ENCODE results near the gene MSGN1. TPM values are rescaled to one million over a fixed set of nuclear protein-coding genes. Genes with fewer than 3 reads are reported as not detected.

Gene MSGN1
- total RNA-seq, 4 donors from 2014 or later = not detected

DNA sequence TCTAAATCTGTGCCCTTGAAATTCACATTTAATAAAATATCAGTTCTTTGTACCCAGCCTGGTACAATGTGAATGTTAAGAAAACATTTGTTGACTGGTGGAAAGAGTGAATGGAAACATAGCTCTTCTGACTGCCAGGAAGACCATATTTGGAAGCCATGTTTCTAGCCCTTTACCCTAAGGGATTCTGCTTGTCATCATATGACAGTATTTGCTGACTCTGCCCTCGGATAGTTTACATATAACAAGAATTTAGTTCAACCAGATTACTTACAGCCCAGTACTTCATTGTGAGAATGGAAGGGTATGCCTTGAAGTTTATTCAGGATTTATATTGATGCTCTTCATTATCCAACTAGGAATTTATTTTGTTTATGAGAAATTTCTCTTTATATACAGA lies 48.4 kb downstream of the MSGN1 start:
- no peak for ATAC-seq
- WGBS, 2 donors (ENCODE audit: low coverage in 1 of 2) = 4 to 33% methylated on average over 1 of the region's 1 CpG
- H3K27me3 ChIP-seq = no peaks in the 10 kb centered on the region
- no peak for TF ChIP-seq POLR2AphosphoS5 (IDR thresholded peaks at IDR 0.05)
- no peak for TF ChIP-seq EP300 (IDR thresholded peaks at IDR 0.05)
- TF ChIP-seq CTCF (IDR thresholded peaks at IDR 0.05) = no peak
- TF ChIP-seq POLR2A (IDR thresholded peaks at IDR 0.05) = no peak
- H3K36me3 ChIP-seq = no peaks in the 10 kb centered on the region
- no peak overlapping the region for H3K27ac ChIP-seq
- no peaks in the 10 kb centered on the region for H3K4me1 ChIP-seq
- no peak overlapping the region for H3K4me3 ChIP-seq
- no peaks in the 10 kb centered on the region for H3K9me3 ChIP-seq

- no peak for TF ChIP-seq POLR2AphosphoS5 (IDR thresholded peaks at IDR 0.05)
- no peak for TF ChIP-seq EP300 (IDR thresholded peaks at IDR 0.05)
- TF ChIP-seq POLR2A (IDR thresholded peaks at IDR 0.05) = no peak
- TF ChIP-seq CTCF (IDR thresholded peaks at IDR 0.05) = no peak
- ATAC-seq = no peak
- Histone ChIP-seq H3K9me3 (no peaks in the 10 kb centered on the region), H3K4me1 (no peaks in the 10 kb centered on the region), H3K27ac (no peak overlapping the region), H3K27me3 (no peaks in the 10 kb centered on the region), H3K4me3 (no peak overlapping the region), H3K36me3 (no peaks in the 10 kb centered on the region)
- 84 to 89% methylated on average over 2 of the region's 2 CpGs for WGBS, 2 donors (ENCODE audit: low coverage in 1 of 2)
Measured at GRCh38 chr2:17867133-17867532, 50.9 kb downstream of the MSGN1 start.

Other genes with a start within 250 kb of the MSGN1 start
- gene SMC6, start 62.6 kb upstream of the MSGN1 start, total RNA-seq = 10 to 100 TPM; 11.2 to 16.7 (median 14.1) TPM
- gene GEN1, start 62.3 kb upstream of the MSGN1 start, total RNA-seq = 1 to 10 TPM; 1.4 to 5.8 (median 3.0) TPM
- gene KCNS3, start 62.2 kb downstream of the MSGN1 start, total RNA-seq = 10 to 100 TPM; 37.3 to 61.3 (median 38.0) TPM